Fibroblast of the conjunctiva (primary cell): ENCODE results near the gene CACNB1.

Experiments
- DNase-seq: peaks from one replicate; pipeline ENCODE4 v3.0.0-alpha.2; 2010; ENCODE audit warnings: low read depth

CACNB1 gene

DNA sequence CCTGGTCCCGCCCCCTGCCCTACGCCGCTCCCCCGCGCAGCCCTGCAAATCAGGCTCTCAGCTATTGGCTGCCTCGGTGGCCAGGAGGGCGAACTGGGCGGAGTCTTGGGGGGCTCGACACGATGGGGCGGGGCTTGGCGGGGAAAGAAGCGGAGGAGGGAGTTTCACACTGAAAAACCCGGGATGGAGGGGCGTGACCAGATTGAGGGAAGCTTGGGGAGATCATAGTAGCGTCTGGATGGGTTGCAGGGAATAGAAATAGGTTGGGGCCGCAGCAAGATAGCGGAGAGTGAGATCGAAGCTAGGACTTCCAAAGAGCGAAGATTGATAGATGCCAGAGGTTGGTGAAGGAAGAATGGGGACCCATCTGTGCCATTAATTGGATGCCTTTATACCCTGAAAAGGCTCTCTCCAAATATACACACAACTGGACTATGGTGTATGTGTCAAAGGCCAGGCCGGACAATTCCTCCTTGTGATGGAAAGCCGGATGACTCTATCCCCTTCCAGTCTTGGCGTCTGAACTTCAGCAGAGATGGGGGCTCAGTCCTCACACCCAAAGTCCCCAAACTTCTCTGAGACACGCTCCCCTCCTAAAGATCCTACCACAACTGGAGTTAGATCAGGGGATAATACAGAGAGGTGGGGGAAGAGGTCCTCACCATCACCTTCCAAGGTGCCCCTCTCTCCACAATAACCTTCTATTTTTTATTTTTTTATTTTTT lies 28.7 kb upstream of the CACNB1 start:
- DNase-seq, result no peak

GRCh38 chr17:39225308-39225958 lies 28.0 kb upstream of the CACNB1 start, which contains the start of gene STAC2:
STAC2 (minus strand) TSS chr17:39225945; CDS start chr17:39225502, 443 bp downstream.
- no peak for DNase-seq

- no peak for DNase-seq
Measured at GRCh38 chr17:39224778-39225307, 27.4 kb upstream of the CACNB1 start.

DNA sequence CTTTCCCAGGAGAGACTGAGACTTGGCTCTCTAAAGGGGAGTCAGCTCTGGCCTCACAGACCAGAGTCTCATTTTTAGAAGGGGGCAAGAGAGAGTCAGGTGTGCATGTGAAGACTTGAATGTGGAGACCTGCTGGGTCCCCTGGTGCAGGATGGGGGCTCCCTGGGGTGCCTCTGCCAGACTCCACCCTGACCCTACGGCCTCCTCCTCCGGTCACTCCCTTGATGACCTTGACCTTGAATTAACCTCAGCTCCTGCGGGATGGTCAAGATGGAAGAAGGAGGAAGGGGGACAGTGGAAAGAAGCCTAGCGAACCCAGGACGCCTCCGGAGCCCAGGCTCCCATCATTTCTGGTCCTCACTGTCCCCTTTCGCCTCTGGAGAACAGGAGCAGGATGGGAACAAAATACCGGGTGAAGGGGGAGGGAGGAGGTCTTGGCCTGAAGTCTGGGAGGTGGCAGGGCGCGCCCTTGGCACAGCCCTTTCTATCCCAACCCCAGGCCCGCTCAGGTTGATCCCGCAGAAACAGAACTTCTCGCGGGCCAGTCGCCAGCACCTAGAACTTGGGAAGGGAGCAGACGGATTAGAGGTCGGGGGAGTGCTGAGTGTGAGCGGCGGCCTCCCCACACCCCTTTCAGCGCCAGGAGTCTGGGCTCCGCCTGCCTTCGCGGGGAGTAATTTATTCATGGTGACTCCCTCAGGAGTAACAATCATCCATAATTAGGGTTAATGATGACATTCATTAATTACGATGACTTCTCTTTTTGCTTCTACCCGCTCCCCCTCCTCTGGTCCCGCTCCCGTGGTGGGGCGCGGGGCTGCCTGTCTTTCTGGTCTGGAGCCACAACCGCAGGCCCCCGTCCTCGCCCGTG lies 26.7 kb upstream of the CACNB1 start:
- DNase-seq, result no peak

DNA sequence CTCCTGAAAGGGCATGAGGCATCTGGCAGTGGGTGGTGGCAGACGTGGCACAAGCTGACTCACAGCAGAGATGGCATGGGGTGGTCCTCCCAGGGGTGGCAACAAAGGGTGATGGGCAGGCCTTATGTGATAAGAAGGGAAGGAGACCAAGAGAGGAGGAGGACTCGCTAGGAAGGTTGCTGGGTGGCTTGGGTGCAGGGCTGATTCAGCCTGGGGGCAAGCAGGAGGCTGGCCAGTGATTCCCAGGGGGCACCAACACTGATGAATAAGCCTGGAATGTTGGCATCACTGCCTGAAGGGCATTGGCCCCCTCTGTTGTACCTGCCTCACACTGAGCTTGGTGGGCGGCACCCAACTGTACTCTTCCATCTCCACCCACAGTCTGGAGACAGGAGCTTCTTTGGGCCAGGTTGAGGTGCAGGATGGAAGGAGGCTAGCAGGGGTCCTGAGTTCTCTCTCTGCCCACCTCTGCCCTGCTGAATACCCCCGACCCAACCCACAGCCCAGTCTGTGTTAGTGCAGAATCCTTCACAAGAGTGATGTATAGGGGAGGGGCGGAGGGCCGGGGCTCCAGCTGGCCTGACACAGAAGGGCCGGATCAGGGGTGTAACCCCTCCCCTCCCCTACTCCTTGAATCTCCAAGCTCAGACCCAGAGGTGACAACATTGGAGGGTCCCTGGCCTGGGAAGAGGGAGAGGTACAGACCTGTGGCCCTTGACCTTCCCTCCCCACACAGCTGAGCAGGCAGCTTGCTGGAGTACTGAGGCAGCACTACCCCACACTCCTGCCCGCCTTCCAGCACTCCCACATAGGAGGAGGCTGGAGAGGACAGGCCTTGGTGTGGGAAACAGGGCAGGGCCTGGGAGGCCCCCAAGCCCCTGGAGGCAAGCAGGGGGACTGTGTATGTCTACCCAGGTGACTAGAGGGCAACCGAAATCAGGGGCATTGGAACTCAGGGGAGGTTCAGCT lies 25.7 kb upstream of the CACNB1 start:
- DNase-seq, result no peak

- DNase-seq, result no peak
Measured at GRCh38 chr17:39222151-39222550, 24.7 kb upstream of the CACNB1 start.

DNA sequence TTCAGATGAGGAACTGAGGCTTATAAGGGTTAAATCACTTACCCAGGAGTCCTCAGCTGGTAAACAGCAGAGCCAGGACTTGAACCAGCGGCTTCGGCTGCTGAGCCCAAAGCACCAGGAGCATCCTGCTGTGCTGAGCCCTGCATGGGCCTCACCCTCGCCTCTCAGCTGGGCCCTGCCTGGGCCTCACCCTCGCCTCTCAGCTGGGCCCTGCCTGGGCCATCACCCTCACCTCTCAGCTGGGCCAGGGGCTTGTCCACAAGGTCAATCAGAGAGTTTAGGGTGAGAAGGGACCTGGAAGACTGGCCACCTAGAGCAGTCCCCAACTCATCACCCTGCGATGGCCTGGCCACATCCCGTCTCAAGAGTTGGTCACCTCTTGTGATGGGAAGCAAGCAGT lies 24.1 kb upstream of the CACNB1 start:
- DNase-seq, result no peak

- DNase-seq, result no peak
Measured at GRCh38 chr17:39219647-39220154, 22.2 kb upstream of the CACNB1 start.

DNA sequence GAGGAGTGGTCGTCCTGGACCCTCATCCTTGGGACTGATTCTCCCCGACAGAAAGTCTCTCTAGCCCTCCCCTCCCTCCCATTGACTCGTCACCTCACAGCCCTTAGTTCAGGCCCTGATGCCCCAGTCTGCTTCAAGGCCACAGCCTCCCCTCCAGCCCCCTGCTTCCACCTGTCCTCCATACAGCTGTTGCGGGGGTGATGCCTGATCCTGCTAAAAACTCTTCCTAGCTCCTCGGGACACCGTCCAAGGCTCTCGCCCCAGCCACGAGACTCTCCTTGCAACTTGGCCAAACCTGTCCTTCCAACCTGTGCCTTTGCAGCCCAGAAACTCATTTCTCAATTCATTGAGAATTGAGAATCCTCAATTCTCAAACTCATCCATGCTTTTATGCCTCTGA lies 21.4 kb upstream of the CACNB1 start:
- DNase-seq, result no peak

- DNase-seq, result no peak
Measured at GRCh38 chr17:39217734-39218369, 20.4 kb upstream of the CACNB1 start.

DNA sequence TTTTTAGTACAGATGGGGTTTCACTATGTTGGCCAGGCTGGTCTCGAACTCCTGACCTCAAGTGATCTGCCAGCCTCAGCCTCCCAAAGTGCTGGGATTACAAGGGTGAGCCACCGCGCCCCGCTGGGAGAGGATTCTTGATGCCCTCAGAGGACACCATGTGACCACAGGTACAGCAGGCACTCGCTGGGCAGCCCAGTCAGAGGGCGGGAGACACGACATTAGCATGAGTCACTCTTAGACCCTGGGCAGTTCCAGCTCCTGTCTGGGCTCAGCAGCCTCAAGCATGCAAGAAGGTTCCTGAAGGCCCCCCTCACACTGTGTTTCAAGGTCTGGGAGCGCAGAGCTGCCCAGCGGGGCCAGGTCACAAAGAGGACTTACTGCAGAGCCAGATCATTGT lies 16.4 kb upstream of the CACNB1 start:
- DNase-seq, result no peak

DNA sequence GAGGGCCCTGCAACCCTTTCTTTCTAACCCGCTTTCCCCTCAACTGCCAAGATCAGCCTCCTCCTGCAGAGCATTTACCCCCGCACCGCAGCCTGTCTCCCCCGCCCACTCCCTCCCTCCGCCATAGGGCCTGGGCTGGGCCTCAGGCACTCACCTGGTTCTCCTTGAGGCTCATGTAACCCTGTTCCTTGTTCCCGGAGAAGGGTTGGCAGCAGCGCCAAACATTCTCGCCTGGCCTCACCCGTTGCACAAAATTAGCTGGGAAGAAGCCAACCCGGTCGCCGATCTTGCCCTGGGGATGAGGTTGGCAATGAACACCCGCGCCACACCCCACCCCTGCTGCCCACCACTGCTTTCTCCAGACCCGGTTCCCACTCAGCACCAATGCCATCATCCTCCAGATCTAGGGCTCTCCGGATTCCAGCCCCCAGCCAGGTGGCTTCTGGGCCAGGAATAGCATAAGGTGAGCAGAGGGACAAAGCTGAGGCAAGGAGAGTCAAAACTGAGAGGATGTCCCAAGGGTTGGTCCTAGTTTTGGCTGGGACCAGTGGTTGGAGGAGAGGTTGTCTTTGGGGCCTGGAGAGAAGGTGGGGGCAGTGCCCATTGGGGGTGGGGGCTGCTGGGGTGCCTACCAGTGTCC lies 15.5 kb upstream of the CACNB1 start:
- no peak for DNase-seq

- no peak for DNase-seq
Measured at GRCh38 chr17:39212195-39212810, 14.8 kb upstream of the CACNB1 start.

- DNase-seq, result no peak
Measured at GRCh38 chr17:39210093-39210434, 12.6 kb upstream of the CACNB1 start.

DNA sequence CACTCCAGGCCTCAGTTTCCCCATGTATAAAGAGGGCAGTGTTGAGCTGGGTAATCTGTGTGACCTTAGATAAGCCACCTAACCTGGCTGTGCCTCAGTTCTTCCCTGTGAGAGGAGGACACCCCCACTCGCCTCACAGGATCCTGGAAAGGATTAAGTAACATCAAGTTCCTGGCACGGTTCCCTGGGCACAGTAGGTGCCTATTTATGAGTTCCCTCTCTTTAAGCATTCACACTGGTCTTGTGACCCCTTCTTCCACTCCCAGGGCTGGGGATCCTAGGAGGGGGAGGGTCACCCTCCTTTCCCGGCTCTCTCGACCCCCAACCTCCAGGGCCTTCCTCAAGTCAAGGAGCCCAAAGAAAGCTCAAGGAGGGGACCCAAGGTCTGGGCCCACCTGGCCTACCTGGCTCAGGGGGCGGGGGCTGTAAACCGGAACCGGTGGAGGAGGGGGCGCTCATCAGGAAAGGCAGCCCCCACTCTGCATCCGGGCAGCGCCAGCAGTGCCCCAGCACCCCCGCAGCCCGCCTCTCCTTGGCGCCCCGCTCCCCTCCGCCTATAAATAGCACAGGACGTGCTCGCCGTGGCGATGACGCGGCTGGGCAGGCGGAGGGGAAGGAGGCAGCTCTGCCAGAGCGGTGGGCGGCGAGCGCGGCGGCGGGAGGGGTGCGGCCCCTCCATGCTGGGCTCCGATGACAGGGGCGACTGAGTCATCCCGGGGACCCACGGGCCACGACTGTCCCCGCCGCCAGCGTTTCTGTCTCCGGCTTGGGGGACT lies 12.0 kb upstream of the CACNB1 start:
- no peak for DNase-seq

DNA sequence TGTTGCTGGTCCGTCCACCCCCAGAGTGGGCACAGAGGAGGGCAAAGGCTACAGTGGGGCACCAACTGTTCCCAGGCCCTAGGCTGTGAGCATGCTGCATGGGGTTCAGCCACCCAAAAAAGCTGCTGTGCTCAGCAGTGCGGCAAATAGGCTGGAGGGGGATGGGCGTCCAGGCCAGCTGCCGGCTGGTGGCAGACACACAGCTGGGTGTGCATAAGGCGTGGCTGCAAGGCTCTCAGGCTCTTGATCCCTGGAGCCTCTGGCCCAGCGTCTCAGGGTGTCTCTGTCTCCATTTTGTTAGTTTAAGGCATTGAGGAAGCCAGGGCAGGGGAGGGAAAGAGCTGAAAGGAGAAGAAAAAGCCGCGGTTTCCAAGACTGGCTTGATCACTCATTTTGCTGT lies 11.4 kb upstream of the CACNB1 start:
- DNase-seq, result no peak

DNA sequence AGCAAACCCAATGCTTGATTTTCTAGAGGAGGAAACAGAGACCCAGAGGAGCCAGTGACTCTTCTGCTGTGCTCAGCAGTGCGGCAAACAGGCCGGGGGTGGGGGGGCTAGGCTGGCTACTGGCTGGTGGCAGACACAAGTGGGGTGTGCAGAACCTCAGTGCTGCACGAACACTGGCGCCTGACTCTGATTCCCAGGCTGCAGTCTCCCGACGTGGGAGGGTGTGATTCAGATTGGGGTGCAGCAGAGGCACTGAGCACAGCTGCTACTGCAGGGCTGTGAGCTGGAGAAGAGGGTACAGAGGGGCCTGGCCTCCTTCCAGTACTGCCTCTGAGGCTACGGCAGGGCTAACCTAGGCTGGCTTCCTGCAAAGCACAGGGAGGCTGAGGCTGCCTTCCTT lies 10.7 kb upstream of the CACNB1 start:
- DNase-seq, result no peak

- no peak for DNase-seq
Measured at GRCh38 chr17:39205112-39205526, 7.7 kb upstream of the CACNB1 start.

- no peak for DNase-seq
Measured at GRCh38 chr17:39204245-39204644, 6.8 kb upstream of the CACNB1 start.
